ENCODE results near the gene BTRC. TPM values are rescaled to one million over a fixed set of nuclear protein-coding genes. Genes with fewer than 3 reads are reported as not detected.
"Not testable (repeated sequence)": the region's sequence is repeated elsewhere in the genome, so short reads cannot be mapped to it uniquely, and the experiment has no call there.

Gene BTRC
- total RNA-seq, 2 donors from 2014 or later = 14.8 to 15.1 TPM

DNA sequence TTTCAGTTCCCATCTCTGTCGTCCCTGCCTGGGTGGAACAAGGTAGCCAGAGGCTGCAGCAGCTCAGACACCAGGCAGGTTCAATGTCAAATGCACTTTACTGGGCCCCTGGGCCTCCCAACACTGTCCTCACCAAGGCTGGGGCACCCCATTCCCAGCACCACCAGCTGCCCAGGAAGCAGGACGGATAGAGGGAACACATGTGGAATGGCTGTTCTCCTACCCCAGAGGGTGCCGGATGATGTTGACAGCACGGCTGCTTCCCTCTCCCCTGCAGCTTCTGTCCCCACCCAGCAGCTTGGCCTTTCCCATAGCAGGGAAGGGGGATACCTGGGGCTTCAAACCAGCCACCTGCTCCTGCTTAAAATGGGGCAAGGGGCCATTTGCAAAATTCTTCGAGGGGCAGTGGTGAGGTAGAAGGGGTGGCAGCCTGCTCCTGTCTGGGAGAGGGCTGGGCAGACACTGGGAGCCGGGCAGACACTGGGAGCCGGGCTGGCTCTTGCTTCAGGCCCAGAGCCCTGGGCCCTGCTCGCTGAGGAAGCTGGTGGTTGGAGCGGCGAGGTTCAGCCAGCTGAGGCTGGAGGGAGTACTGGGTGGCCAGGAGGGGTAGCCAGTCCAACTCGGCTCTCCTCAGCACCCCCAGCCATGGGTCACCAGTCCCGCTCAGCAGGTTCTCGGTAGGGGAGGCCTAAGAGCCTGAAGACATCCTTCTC lies 225.0 kb downstream of the BTRC start:
- no peaks in the 10 kb centered on the region for H3K4me1 Mint-ChIP-seq
- no peak for ATAC-seq (replicated peaks)

DNA sequence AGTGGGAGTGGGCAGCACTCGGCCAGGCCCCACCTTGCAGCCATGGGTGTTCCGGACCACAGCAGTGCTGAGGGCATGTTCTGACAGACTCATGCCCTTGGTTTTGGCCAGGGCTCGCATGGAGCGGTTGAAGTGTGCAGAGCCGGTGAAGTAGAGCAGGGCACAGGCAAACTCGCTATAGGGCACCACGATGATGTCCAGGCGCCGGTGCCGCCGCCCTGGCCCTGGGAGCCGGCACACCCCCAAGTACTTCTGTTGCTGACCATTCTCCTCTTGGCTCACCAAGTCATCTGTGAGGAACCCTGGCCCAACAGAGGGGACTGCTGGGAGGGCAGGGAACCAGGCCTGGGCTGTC lies 225.5 kb downstream of the BTRC start:
- ATAC-seq (replicated peaks) = no peak
- H3K4me3 Mint-ChIP-seq = no peak overlapping the region
- no peaks in the 10 kb centered on the region for H3K4me1 Mint-ChIP-seq
- H3K27ac Mint-ChIP-seq = no peak overlapping the region
- peaks cover 43% of the 10 kb centered on the region for H3K36me3 Mint-ChIP-seq (ENCODE audit: low read depth)
- no peaks in the 10 kb centered on the region for H3K27me3 Mint-ChIP-seq
- no peaks in the 10 kb centered on the region for H3K9me3 Mint-ChIP-seq

More for the DNA sequence above, 225.0 kb downstream of the BTRC start:
- Mint-ChIP-seq H3K27ac (no peak overlapping the region), H3K4me3 (no peak overlapping the region), H3K36me3 (ENCODE audit: low read depth) (peaks cover 38% of the 10 kb centered on the region), H3K27me3 (no peaks in the 10 kb centered on the region), H3K9me3 (no peaks in the 10 kb centered on the region)

DNA sequence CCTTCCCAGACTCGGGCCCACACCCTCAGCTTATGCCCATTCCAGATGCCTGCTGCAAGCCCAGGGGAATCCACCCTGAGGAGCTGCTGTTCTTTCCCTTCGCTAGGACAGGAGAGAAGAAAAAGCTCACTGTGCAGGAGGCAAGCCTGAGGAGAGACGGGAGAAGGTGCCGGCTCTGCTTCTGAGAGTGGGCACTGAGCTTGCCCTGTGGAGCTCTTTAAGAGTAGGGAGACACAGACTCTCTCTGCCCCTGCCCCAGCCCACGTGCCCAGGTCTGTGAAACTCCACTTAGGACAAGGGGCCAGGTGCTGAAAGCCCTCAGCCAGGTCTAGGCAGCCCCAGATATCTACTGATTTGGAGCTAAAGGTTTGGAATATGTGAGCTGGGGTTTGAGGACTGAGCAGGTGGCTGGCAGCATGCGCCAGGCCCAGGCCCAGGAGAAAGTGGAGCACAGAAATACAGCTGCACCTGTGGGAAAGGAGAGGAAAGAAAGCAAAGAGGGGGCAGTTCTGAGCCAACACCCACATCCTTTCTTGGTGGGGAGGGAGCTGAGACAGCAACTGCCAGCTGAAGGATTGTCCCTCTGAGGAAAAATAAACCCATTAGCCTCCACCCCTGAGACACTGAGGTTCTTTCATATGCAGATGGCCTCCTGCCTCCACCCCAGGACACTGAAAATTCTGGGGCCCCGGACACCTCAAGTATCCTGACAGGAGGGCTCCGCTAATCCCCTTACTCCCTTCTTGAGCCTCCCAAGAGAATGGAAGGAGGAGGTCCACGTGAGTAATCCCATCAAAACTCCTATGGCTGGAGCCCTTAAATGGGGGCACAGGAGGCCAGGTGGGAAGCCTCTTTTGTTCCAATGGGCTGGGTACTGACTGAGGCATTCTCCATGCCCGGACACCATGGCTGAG lies 226.8 kb downstream of the BTRC start:
- no peak for ATAC-seq (replicated peaks)
- Mint-ChIP-seq H3K9me3 (no peaks in the 10 kb centered on the region), H3K27ac (no peak overlapping the region), H3K36me3 (ENCODE audit: low read depth) (peaks cover 53% of the 10 kb centered on the region), H3K4me3 (no peak overlapping the region), H3K27me3 (no peaks in the 10 kb centered on the region), H3K4me1 (no peaks in the 10 kb centered on the region)

DNA sequence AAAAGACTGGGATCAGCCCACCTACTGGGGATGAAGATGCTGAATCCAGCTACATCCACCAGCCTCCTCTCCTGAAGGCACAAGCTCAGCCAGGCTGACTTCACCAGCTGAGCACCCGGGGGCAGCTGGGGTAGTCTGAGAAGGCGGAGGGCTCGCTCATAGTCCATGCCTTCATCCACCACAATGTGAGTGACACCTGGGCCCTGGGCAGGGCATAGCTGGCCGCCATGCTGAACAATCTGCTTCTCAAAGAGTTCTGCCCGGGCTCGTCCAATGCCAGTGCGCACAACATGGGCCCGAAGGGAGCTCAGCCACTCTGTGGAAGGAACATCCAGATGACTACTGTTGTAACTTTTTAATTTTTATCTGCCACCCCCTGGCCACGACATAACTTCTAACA lies 231.9 kb downstream of the BTRC start:
- H3K4me1 Mint-ChIP-seq = no peaks in the 10 kb centered on the region
- peak overlapping the region; percentile 10 for H3K27ac Mint-ChIP-seq
- ATAC-seq (replicated peaks) = no peak
- peak overlapping the region; percentile 86 for H3K4me3 Mint-ChIP-seq
- H3K27me3 Mint-ChIP-seq = no peaks in the 10 kb centered on the region
- peaks cover 49% of the 10 kb centered on the region for H3K36me3 Mint-ChIP-seq (ENCODE audit: low read depth)
- H3K9me3 Mint-ChIP-seq = no peaks in the 10 kb centered on the region

DNA sequence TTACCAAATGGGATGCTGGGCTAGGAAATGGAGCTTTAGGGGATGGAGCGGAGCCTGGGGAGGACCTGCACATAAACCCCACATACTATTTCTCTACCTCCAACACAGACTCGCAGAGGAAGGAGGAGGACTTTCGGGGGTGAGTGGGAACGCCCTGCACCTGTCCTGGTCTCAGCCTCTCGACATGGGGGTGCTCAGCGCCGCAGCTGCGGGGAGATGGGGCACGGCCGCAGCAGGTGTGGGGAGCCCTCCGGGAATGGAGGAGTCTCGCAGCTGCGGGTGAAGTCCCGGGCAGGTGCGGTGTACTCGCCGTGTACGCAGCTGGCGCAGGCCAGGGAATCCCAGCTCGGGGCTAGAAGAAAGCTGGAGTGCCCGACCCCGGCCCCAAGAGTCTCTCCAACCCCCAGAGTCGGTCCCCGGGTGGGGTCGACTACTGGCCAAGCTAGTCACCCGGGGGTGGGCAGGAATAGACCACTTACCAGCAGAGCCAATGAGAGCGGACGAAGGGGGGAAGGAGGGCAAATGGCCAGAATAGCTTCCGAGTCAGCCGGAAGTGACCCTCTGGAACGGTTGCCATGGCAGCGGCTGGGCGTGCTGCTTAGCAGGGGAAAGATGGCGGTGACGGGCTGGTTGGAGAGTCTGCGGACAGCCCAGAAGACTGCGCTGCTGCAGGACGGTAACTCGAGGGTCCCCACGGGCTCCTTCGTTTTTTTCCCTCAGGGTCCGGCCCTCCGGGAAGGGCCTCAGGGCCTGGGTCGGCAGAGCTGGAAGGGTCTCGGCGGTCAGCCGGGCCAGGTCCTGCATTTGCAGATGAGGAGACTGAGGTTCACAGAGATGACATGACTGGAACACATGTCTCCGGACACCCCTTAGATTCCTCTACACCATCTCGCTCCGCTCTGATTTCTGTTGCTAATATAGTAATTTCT lies 234.0 kb downstream of the BTRC start, which contains the start of the genes DPCD and POLL:
Gene DPCD, plus strand, starts transcription at position 597 of the 929 bp plus-strand sequence. Its CDS starts 16 bp downstream, at position 613.
Gene POLL, minus strand, starts transcription at position 533 of the 929 bp plus-strand sequence. CDS start 897 bp downstream, outside the sequence.
- peak within 1 kb of the TSS; percentile 87 for H3K27ac Mint-ChIP-seq
- H3K36me3 Mint-ChIP-seq (ENCODE audit: low read depth) = peaks cover 30% of the 10 kb centered on the region
- ATAC-seq (replicated peaks) = peak; percentile 99
- no peaks in the 10 kb centered on the region for H3K27me3 Mint-ChIP-seq
- no peaks in the 10 kb centered on the region for H3K9me3 Mint-ChIP-seq
- H3K4me1 Mint-ChIP-seq = no peaks in the 10 kb centered on the region
- peak within 1 kb of the TSS; percentile 86 for H3K4me3 Mint-ChIP-seq

DNA sequence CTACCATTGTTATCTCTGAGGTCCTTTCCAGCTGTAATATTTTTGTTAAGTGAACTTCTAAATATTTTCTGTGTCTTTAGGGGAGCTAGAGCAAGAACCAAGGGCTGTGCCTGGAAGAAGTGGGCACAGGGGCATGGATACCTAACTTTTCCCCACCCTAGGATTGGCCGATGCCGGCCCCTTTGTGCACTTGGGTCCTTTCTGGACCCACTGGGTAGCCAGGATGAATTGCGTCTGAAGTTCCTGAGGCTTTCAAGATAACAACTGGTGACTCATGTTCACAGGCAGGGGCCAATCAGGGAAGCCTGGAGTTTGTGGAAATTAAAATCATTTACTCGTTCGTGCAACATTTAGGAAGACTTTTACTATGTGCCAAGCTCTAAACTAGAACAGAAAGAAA lies 234.9 kb downstream of the BTRC start:
- H3K9me3 Mint-ChIP-seq = no peaks in the 10 kb centered on the region
- H3K4me3 Mint-ChIP-seq = peak overlapping the region; percentile 86
- no peaks in the 10 kb centered on the region for H3K4me1 Mint-ChIP-seq
- peak overlapping the region; percentile 87 for H3K27ac Mint-ChIP-seq
- ATAC-seq (replicated peaks) = no peak
- H3K36me3 Mint-ChIP-seq (ENCODE audit: low read depth) = peaks cover 23% of the 10 kb centered on the region
- H3K27me3 Mint-ChIP-seq = no peaks in the 10 kb centered on the region

DNA sequence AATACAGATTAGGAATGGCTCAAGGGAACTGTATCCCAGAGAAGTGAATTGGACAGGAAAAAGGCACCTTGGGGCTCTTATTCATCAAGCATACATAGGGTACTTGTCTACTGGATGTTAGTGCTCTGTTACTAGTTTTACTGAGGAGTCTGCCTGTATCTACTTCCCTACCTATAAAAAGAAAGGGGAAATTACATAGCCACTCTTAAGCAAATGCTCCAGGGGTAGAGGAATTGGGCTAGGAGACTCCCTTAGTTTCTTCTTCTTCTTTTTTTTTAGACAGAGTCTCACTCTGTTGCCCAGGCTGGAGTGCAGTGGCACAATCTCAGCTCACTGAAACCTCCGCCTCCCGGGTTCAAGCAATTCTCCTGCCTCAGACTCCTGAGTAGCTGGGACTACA lies 239.4 kb downstream of the BTRC start:
- not testable (repeated sequence) for H3K9me3 Mint-ChIP-seq; H3K36me3 Mint-ChIP-seq (ENCODE audit: low read depth); H3K4me1 Mint-ChIP-seq; ATAC-seq (replicated peaks); H3K27me3 Mint-ChIP-seq; H3K27ac Mint-ChIP-seq; H3K4me3 Mint-ChIP-seq

DNA sequence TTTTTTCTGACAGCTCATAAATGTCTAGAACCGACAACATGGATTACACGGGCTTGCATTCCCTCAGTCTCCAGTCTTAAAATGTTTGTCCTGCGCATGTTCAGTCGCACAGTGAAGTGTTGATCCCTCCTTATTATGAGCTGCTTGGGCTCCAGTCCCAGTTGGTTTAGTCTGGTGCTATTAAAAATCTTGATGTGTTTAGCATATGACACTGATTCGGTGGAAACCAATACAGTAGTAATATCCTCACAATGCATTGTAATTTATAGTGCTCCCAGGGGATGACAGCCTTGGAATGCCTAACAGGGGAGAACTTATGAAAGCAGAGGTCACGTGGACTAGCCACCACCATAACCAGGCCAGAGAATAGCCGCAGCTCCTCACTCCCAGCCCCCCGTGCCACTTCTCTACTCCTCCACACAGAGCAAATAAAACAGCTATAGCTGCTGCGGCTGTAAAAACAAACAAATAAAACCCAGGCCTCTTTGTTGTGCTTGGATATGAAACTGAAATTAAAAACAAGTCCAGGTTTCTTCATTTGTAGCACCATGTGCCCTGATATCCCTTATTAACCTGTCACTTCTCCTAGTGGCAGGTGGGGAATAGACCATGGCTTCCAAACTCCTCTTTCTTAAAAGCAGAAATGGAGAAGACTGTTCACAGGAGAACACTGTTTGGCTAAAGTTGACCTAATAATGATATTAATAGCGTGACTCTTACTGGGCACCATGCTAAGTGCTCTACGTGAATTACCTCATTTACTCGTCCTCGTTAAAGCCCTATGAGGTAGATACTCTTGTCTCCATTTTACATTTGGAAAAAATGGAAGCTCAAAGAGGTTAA lies 241.8 kb downstream of the BTRC start:
- no peaks in the 10 kb centered on the region for H3K27me3 Mint-ChIP-seq
- H3K9me3 Mint-ChIP-seq = no peaks in the 10 kb centered on the region
- H3K4me1 Mint-ChIP-seq = no peaks in the 10 kb centered on the region
- no peak overlapping the region for H3K27ac Mint-ChIP-seq
- no peaks in the 10 kb centered on the region for H3K36me3 Mint-ChIP-seq (ENCODE audit: low read depth)
- ATAC-seq (replicated peaks) = no peak
- H3K4me3 Mint-ChIP-seq = no peak overlapping the region

DNA sequence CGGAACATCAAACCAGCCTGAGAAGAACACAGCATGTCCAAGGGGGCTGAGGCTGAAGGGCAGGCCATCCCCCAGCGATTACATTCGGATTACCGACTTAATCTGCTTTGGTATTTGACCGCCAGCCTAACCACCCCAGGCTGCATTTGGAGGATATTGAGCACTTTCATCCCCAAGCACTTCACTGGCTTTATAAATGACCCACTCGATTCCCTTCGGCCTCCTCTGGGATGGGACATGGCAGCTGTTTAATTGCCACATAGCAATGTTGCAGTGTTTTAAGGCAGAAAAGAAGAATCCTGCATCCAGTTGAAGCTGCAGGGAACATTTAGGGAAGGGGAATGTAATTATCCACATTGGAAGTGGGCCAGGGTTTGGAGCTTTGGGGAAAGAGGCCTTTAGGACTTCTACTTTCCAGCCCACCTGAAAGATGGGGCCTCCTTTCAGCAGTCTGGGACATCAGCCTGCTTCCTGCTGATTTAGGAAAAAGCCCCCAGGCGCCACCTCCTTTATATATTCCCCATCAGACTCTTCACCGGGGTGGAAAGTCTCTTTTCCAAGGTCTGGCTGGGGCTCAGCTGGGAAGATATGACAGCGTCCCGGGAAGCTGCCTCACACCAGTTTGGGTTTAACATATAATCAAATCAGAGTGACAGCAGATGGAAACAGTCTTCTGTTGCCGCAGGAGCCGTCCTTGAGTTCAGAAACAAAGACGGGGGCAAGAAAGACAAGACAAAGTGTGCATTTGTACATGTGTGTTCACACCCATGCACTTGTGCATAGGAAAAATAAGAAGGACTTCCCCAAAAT lies 243.3 kb downstream of the BTRC start:
- Mint-ChIP-seq H3K27ac (no peak overlapping the region), H3K36me3 (ENCODE audit: low read depth) (no peaks in the 10 kb centered on the region), H3K4me1 (no peaks in the 10 kb centered on the region), H3K9me3 (no peaks in the 10 kb centered on the region), H3K27me3 (no peaks in the 10 kb centered on the region), H3K4me3 (no peak overlapping the region)
- ATAC-seq (replicated peaks) = no peak

DNA sequence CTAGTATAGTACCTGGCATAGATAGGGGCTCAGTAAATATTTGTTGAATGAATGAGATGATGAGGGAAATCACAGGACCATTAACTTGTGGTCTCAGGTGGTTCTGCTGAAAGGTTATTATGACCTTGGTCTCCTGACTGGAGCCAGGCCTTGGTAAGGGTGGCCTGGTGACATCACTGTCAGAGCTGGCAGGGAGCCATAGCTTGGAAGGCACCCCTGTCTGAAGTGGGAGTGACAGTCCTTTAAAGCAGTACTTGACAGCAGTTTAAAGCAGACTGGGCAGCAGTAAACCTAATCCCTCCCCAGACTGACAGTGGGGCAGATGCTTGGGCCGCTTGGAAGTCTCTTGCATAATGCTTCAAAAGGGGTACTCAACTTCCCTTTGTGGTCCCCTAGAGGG lies 247.6 kb downstream of the BTRC start:
- Mint-ChIP-seq H3K4me3 (no peak overlapping the region), H3K36me3 (ENCODE audit: low read depth) (peaks cover 10% of the 10 kb centered on the region), H3K4me1 (no peaks in the 10 kb centered on the region), H3K27me3 (no peaks in the 10 kb centered on the region), H3K27ac (no peak overlapping the region), H3K9me3 (no peaks in the 10 kb centered on the region)
- no peak for ATAC-seq (replicated peaks)

DNA sequence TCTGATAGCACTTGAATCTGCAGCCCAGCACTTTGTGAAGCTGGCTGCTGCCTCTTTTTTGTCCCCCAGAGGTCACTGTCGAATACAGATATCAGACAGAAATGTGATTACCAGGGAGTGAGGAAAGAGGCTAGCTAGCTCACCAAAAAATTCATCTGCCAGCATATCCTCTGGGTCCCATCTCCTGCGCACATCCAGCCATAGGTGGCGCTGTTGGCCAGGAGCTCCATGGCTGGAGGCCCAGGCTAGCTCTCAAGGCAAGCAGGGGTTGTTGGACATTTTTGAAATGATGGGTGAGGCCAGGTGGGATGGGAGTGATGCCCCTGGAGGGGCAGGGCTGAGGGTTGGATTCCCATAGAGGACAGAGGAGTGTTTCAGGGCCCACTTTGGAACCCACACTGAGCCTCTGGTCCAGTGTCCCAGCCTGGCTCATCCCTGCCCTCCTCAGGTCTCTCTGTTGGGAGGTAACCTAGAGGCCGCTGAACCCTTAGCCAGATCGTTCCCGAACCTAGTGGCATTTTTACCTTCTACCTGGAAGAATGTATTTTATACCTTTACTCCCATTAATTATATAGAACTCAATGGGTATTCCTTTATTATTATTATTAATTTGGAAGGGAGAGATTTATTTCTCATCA lies 248.9 kb downstream of the BTRC start:
- Mint-ChIP-seq H3K27me3 (no peaks in the 10 kb centered on the region), H3K36me3 (ENCODE audit: low read depth) (peaks cover 12% of the 10 kb centered on the region), H3K4me3 (no peak overlapping the region), H3K4me1 (no peaks in the 10 kb centered on the region), H3K27ac (no peak overlapping the region), H3K9me3 (no peaks in the 10 kb centered on the region)
- peak; percentile 96 for ATAC-seq (replicated peaks)

Data from activated T-helper 17 cell treated with anti-CD3 and anti-CD28 coated beads, Interleukin-2, amount 50 U/mL, for 72 hours (primary cell).